ENCODE measurements around the gene PERP.

- no peak for TF ChIP-seq POLR2A (IDR thresholded peaks at IDR 0.05; ENCODE audit: low read length)
- no peak for TF ChIP-seq GATA1 (IDR thresholded peaks at IDR 0.05; ENCODE audit: low read depth, low read length)
Observed at GRCh38 chr6:138052783-138053182, 54.4 kb downstream of the PERP start.

Measured in erythroblast (primary cell).